K562 (cell line): ENCODE measurements around the gene CYB5B. TPM values are rescaled to one million over a fixed set of nuclear protein-coding genes. Genes with fewer than 3 reads are reported as not detected.

ENCODE experiments used
- ARID1B ChIP-seq: fragments of 450-650 bp; IDR thresholded peaks from 2 replicates; pipeline ENCODE4 v1.6.1; 2016; ENCODE audit warnings: antibody characterized with exemption, mild to moderate bottlenecking, inconsistent platforms
- ARID3A ChIP-seq: IDR thresholded peaks from 2 replicates; pipeline ENCODE4 v1.6.1; 2012; ENCODE audit warnings: low read depth, low read length, improper control_type of control experiment, borderline replicate concordance
- CBFA2T2 ChIP-seq: fragments of 450-650 bp; conservative IDR thresholded peaks from 2 replicates; pipeline ENCODE4 v1.6.1; 2017; ENCODE audit warnings: mild to moderate bottlenecking
- CBX5 ChIP-seq: IDR thresholded peaks from 2 replicates; pipeline ENCODE4 v1.6.1; 2014; ENCODE audit warnings: low read depth, borderline replicate concordance
- CC2D1A ChIP-seq: fragments of 450-650 bp; IDR thresholded peaks from 2 replicates; pipeline ENCODE4 v1.6.1; 2017; ENCODE audit warnings: mild to moderate bottlenecking
- DACH1 ChIP-seq: fragments of 450-650 bp; IDR thresholded peaks from 2 replicates; pipeline ENCODE4 v1.6.1; 2018; ENCODE audit not compliant: partially characterized antibody
- EHMT2 ChIP-seq: fragments of 450-650 bp; IDR thresholded peaks from 2 replicates; pipeline ENCODE4 v1.6.1; 2018; ENCODE audit warnings: antibody characterized with exemption
- FOSL1 ChIP-seq: fragments of 200-800 bp; sonication (Bioruptor generic); conservative IDR thresholded peaks from 2 replicates; pipeline ENCODE4 v1.6.1; 2016; ENCODE audit warnings: missing genetic modification characterization, missing compliant biosample characterization
- KDM1A ChIP-seq, 2 experiments: fragments of 450-650 bp; IDR thresholded peaks; 2 replicates each; pipeline ENCODE4 v1.6.1; 2016; ENCODE audit warnings: mild to moderate bottlenecking in 2 of 2
- NCOR1 ChIP-seq: fragments of 450-650 bp; IDR thresholded peaks from 2 replicates; pipeline ENCODE4 v1.6.1; 2016; ENCODE audit warnings: mild to moderate bottlenecking, moderate library complexity
- SMARCA4 ChIP-seq: fragments of 450-650 bp; IDR thresholded peaks from 2 replicates; pipeline ENCODE4 v1.6.1; 2016
- SMARCC2 ChIP-seq: fragments of 450-650 bp; IDR thresholded peaks from 2 replicates; pipeline ENCODE4 v1.6.1; 2017; ENCODE audit warnings: antibody characterized with exemption, moderate library complexity, mild to moderate bottlenecking, low read depth
- SOX6 ChIP-seq: fragments of 450-650 bp; IDR thresholded peaks from 2 replicates; pipeline ENCODE4 v1.6.1; 2014; ENCODE audit warnings: mild to moderate bottlenecking
- TAL1 ChIP-seq: fragments of 450-650 bp; IDR thresholded peaks from 2 replicates; pipeline ENCODE4 v1.6.1; 2016; ENCODE audit warnings: mild to moderate bottlenecking
- TCF3 ChIP-seq: sonication (generic); formaldehyde crosslinking; IDR thresholded peaks from 2 replicates; pipeline ENCODE4 v1.4.0; 2020; ENCODE audit warnings: mild to moderate bottlenecking, missing genetic modification reagents
- TEAD4 ChIP-seq, 2 experiments: sonication (generic) in 1 of 2; formaldehyde crosslinking in 1 of 2; IDR thresholded peaks; 2 replicates each; pipeline versions ENCODE4 v1.6.1 to v1.8.0; 2012 to 2022; ENCODE audit warnings: borderline replicate concordance in 1 of 2, inconsistent platforms in 1 of 2, low read length in 1 of 2, mild to moderate bottlenecking in 1 of 2, missing genetic modification reagents in 1 of 2
- TFAM ChIP-seq: fragments of 250-450 bp; sonication (Bioruptor Pico); conservative IDR thresholded peaks from 2 replicates; pipeline ENCODE4 v1.5.0; 2021; ENCODE audit warnings: mild to moderate bottlenecking, moderate library complexity
- YY1 ChIP-seq, 3 experiments: IDR thresholded peaks; 2 replicates each; pipeline ENCODE4 v1.6.1; 2011; ENCODE audit warnings: low read length in 2 of 3, mild to moderate bottlenecking in 2 of 3, moderate library complexity in 2 of 3, borderline replicate concordance in 1 of 3, control low read depth in 1 of 3, low read depth in 1 of 3; ENCODE audit not compliant: insufficient read depth in 3 of 3, insufficient replicate concordance in 2 of 3, control insufficient read depth in 1 of 3, insufficient read length in 1 of 3; ENCODE audit errors: extremely low read depth in 1 of 3
- ZNF3 ChIP-seq: fragments of 250-450 bp; sonication (Bioruptor Pico); IDR thresholded peaks from 2 replicates; pipeline ENCODE4 v1.5.0; 2021; ENCODE audit warnings: mild to moderate bottlenecking, moderate library complexity
- polyA plus RNA-seq, 8 experiments: library from polyadenylated mRNA; depleted of rRNA in 4 of 8; stranded (reverse) in 5 of 8; unstranded in 3 of 8; fragments of >200 nt; fragmentation: Nextera tagmentation in 2 of 8; fragmentation: Illumina TruSeq in 1 of 8; extraction: Ambion mirVana in 2 of 8; extraction: Trizol in 1 of 8; gene quantifications; 2 replicates each; pipeline versions ENCODE4 v1.2.1 to v1.2.3, GENCODE V29; 2011 to 2014; ENCODE audit warnings: inconsistent platforms in 1 of 8, missing spikeins in 1 of 8
- total RNA-seq, 7 experiments: library from RNA; depleted of rRNA in 6 of 7; stranded (reverse); fragments of >200 nt in 6 of 7; fragmentation: Illumina TruSeq in 2 of 7; extraction: Trizol in 2 of 7; gene quantifications; 2 replicates each; pipeline versions ENCODE4 v1.2.1 to v1.2.3, GENCODE V29; 2011 to 2021; ENCODE audit warnings: low replicate concordance in 1 of 7

The CYB5B gene
- total and polyA plus RNA-seq, 9 of the 15 experiments (the other 6 are each of a cell fraction or from before 2014, with no cell fraction given), result 29.9 to 274 (median 136) TPM

GRCh38 chr16:69476920-69477443 is 52.6 kb downstream of the CYB5B start (continued):
- TF ChIP-seq TEAD4 (IDR thresholded peaks at IDR 0.05; ENCODE audit: low read length), result peak; percentile 84
- no peak for TF ChIP-seq TEAD4 (CRISPR knock-in tag; IDR thresholded peaks at IDR 0.05; ENCODE audit: borderline replicate concordance)
- TF ChIP-seq YY1 (IDR thresholded peaks at IDR 0.05; ENCODE audit: borderline replicate concordance in 1 of 3, control insufficient read depth in 1 of 3, extremely low read depth in 1 of 3, insufficient read depth in 3 of 3, insufficient read length in 1 of 3, insufficient replicate concordance in 2 of 3, low read depth in 1 of 3, low read length in 2 of 3), result peak in 1 of 3 experiments; percentile 31
- TF ChIP-seq DACH1, result peak; percentile 52
- TF ChIP-seq ARID3A, result 0 out of 2 replicates have a peak, but pooled peaks have one; percentile 59
- TF ChIP-seq TAL1, result peak; percentile 28; the same call in 1 of the 2 replicates
- TF ChIP-seq TFAM (CRISPR knock-in tag), result no peak
- TF ChIP-seq SMARCC2, result peak; percentile 77; the same call in 1 of the 2 replicates
- no peak for TF ChIP-seq ZNF3 (CRISPR knock-in tag)
- TF ChIP-seq TCF3 (CRISPR knock-in tag), result peak; percentile 62
- TF ChIP-seq SMARCA4, result peak; percentile 81
- TF ChIP-seq CBX5, result 0 out of 2 replicates have a peak, but pooled peaks have one; percentile 15
- peak; percentile 84 for TF ChIP-seq ARID1B
- TF ChIP-seq NCOR1, result peak; percentile 38
- TF ChIP-seq FOSL1, result peak; percentile 98
- TF ChIP-seq CC2D1A, result no peak
- peak; percentile 48; the same call in 1 of the 2 replicates for TF ChIP-seq SOX6
- 0 out of 2 replicates have a peak, but pooled peaks have one; percentile 28 for TF ChIP-seq EHMT2
- TF ChIP-seq KDM1A (IDR thresholded peaks at IDR 0.05), result peak; percentile 38 to 50; a peak in 2 of 4 replicates
- peak; percentile 68 for TF ChIP-seq CBFA2T2
